Erythroblast (primary cell): ENCODE results near the gene PRPSAP2.

ENCODE experiments used
- GATA1 ChIP-seq: IDR thresholded peaks from 2 replicates; pipeline ENCODE4 v1.6.1; 2011; ENCODE audit warnings: low read depth, mild to moderate bottlenecking, control low read depth, low read length, moderate library complexity
- POLR2A ChIP-seq: IDR thresholded peaks from 2 replicates; pipeline ENCODE4 v1.6.1; 2011; ENCODE audit warnings: mild to moderate bottlenecking, low read length

- no peak for TF ChIP-seq POLR2A
- TF ChIP-seq GATA1: no peak
Measured at GRCh38 chr17:18949566-18949965, 91.6 kb downstream of the PRPSAP2 start.
